GM12878 (cell line): Measurements from ENCODE around the gene SNAP47.

Experiments
- CREM ChIP-seq: IDR thresholded peaks from 2 replicates; pipeline ENCODE4 v1.6.1; 2014; ENCODE audit warnings: antibody characterized with exemption, low read depth
- HDGF ChIP-seq: fragments of 450-650 bp; IDR thresholded peaks from 2 replicates; pipeline ENCODE4 v1.6.1; 2016; ENCODE audit warnings: antibody characterized with exemption
- NR2C1 ChIP-seq: fragments of 450-650 bp; IDR thresholded peaks from 2 replicates; pipeline ENCODE4 v1.6.1; 2017; ENCODE audit warnings: antibody characterized with exemption, mild to moderate bottlenecking, moderate library complexity
- POU2F2 ChIP-seq: IDR thresholded peaks from 3 replicates; pipeline ENCODE4 v1.6.1; 2011; ENCODE audit warnings: low read depth, mild to moderate bottlenecking, low read length, borderline replicate concordance
- RFX5 ChIP-seq: IDR thresholded peaks from 2 replicates; pipeline ENCODE4 v1.6.1; 2011; ENCODE audit warnings: low read depth, low read length, improper control_type of control experiment
- SIN3A ChIP-seq: IDR thresholded peaks from 2 replicates; pipeline ENCODE4 v1.6.1; 2012; ENCODE audit warnings: low read depth, low read length, improper control_type of control experiment
- SP1 ChIP-seq: IDR thresholded peaks from one replicate; pipeline ENCODE4 v1.6.1; 2011; ENCODE audit warnings: low read depth, low read length
- SPI1 ChIP-seq: IDR thresholded peaks from 2 replicates; pipeline ENCODE4 v1.6.1; 2011; ENCODE audit warnings: low read depth, mild to moderate bottlenecking, low read length, moderate library complexity, borderline replicate concordance; ENCODE audit not compliant: insufficient read depth
- SRF ChIP-seq, 2 experiments: IDR thresholded peaks; 2 replicates each; pipeline ENCODE4 v1.6.1; 2011; ENCODE audit warnings: low read depth in 2 of 2, low read length in 2 of 2, mild to moderate bottlenecking in 1 of 2, moderate library complexity in 1 of 2
- ZBED1 ChIP-seq: IDR thresholded peaks from 2 replicates; pipeline ENCODE4 v1.6.1; 2016; ENCODE audit warnings: borderline replicate concordance
- TF ChIP-seq, protein P1 (sequence below), 3 experiments: IDR thresholded peaks in 2 of 3; conservative IDR thresholded peaks in 1 of 3; 2 replicates each; pipeline ENCODE4 v1.5.1; 2011; ENCODE audit warnings: low read depth in 3 of 3, low read length in 3 of 3, mild to moderate bottlenecking in 3 of 3, control low read depth in 2 of 3, moderate library complexity in 2 of 3, inconsistent platforms in 1 of 3, mixed read lengths in 1 of 3; ENCODE audit not compliant: control insufficient read depth in 2 of 3, insufficient read depth in 1 of 3; ENCODE audit errors: extremely low read depth in 1 of 3
- TF ChIP-seq, protein P2 (sequence below): IDR thresholded peaks from 2 replicates; pipeline ENCODE4 v1.6.1; 2011; ENCODE audit warnings: low read depth, low read length, improper control_type of control experiment, borderline replicate concordance
- TF ChIP-seq, protein P3 (sequence below): fragments of 450-650 bp; formaldehyde crosslinking; IDR thresholded peaks from 2 replicates; pipeline ENCODE4 v1.4.0; 2022; ENCODE audit warnings: mild to moderate bottlenecking, moderate library complexity
- TF ChIP-seq, protein P4 (sequence below): fragments of 450-650 bp; formaldehyde crosslinking; IDR thresholded peaks from 2 replicates; pipeline ENCODE4 v1.4.0; 2020; ENCODE audit warnings: mild to moderate bottlenecking, moderate library complexity

DNA sequence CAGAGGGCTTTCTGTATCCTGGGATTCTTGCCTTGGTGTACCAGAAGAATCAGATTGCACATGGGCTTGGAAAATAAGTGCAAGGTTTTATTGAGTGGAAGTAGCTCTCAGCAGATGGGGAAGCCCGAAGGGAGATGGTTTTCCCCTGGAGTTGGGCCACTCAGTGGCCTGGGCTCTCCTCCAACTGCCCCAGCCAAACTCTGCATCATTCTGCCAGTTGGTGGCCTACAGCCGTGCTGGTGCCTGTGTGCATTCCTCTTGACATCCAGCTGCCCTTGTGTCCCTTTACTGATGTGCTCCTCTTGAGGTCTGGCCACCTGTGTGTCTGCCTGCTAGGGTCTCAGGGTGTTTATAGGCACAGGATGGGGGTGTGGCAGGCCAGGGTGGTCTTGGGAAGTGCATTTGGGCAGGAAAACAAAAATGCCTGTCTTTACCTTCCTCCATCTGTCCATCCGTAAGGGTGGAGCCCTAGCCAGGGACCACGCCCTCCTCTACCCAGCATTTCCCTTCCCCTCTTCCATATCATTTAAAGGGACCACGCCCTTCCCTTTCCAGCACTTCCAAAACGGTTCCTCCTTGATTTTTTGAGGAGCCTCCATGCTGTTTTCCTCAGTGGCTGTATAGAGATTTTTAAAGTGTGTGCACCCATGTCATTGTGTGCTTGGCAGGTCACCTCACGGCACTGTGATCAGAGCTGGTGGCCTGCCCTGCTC lies 18.9 kb downstream of the SNAP47 start:
- TF ChIP-seq, protein P1, sequence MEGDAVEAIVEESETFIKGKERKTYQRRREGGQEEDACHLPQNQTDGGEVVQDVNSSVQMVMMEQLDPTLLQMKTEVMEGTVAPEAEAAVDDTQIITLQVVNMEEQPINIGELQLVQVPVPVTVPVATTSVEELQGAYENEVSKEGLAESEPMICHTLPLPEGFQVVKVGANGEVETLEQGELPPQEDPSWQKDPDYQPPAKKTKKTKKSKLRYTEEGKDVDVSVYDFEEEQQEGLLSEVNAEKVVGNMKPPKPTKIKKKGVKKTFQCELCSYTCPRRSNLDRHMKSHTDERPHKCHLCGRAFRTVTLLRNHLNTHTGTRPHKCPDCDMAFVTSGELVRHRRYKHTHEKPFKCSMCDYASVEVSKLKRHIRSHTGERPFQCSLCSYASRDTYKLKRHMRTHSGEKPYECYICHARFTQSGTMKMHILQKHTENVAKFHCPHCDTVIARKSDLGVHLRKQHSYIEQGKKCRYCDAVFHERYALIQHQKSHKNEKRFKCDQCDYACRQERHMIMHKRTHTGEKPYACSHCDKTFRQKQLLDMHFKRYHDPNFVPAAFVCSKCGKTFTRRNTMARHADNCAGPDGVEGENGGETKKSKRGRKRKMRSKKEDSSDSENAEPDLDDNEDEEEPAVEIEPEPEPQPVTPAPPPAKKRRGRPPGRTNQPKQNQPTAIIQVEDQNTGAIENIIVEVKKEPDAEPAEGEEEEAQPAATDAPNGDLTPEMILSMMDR (IDR thresholded peaks at IDR 0.05 in 2 of 3, conservative IDR thresholded peaks at IDR 0.05 in 1 of 3; ENCODE audit: control insufficient read depth in 2 of 3, extremely low read depth in 1 of 3, insufficient read depth in 1 of 3, low read depth in 3 of 3, low read length in 3 of 3): no peak
- TF ChIP-seq CREM: no peak
- TF ChIP-seq SRF (IDR thresholded peaks at IDR 0.05; ENCODE audit: low read depth in 2 of 2, low read length in 2 of 2): no peak
- TF ChIP-seq, protein P2, sequence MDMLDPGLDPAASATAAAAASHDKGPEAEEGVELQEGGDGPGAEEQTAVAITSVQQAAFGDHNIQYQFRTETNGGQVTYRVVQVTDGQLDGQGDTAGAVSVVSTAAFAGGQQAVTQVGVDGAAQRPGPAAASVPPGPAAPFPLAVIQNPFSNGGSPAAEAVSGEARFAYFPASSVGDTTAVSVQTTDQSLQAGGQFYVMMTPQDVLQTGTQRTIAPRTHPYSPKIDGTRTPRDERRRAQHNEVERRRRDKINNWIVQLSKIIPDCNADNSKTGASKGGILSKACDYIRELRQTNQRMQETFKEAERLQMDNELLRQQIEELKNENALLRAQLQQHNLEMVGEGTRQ: no peak
- no peak for TF ChIP-seq POU2F2
- TF ChIP-seq HDGF: no peak
- TF ChIP-seq, protein P3, sequence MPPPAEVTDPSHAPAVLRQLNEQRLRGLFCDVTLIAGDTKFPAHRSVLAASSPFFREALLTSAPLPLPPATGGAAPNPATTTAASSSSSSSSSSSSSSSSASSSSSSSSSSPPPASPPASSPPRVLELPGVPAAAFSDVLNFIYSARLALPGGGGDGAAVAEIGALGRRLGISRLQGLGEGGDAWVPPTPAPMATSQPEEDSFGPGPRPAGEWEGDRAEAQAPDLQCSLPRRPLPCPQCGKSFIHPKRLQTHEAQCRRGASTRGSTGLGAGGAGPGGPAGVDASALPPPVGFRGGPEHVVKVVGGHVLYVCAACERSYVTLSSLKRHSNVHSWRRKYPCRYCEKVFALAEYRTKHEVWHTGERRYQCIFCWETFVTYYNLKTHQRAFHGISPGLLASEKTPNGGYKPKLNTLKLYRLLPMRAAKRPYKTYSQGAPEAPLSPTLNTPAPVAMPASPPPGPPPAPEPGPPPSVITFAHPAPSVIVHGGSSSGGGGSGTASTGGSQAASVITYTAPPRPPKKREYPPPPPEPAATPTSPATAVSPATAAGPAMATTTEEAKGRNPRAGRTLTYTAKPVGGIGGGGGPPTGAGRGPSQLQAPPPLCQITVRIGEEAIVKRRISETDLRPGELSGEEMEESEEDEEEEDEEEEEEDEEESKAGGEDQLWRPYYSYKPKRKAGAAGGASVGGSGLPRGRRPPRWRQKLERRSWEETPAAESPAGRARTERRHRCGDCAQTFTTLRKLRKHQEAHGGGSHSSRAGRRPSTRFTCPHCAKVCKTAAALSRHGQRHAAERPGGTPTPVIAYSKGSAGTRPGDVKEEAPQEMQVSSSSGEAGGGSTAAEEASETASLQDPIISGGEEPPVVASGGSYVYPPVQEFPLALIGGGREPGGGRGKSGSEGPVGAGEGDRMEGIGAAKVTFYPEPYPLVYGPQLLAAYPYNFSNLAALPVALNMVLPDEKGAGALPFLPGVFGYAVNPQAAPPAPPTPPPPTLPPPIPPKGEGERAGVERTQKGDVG: no peak
- no peak for TF ChIP-seq ZBED1
- TF ChIP-seq RFX5: no peak
- TF ChIP-seq SIN3A: no peak
- no peak for TF ChIP-seq SPI1
- TF ChIP-seq NR2C1: no peak
- TF ChIP-seq SP1: no peak
- TF ChIP-seq, protein P4, sequence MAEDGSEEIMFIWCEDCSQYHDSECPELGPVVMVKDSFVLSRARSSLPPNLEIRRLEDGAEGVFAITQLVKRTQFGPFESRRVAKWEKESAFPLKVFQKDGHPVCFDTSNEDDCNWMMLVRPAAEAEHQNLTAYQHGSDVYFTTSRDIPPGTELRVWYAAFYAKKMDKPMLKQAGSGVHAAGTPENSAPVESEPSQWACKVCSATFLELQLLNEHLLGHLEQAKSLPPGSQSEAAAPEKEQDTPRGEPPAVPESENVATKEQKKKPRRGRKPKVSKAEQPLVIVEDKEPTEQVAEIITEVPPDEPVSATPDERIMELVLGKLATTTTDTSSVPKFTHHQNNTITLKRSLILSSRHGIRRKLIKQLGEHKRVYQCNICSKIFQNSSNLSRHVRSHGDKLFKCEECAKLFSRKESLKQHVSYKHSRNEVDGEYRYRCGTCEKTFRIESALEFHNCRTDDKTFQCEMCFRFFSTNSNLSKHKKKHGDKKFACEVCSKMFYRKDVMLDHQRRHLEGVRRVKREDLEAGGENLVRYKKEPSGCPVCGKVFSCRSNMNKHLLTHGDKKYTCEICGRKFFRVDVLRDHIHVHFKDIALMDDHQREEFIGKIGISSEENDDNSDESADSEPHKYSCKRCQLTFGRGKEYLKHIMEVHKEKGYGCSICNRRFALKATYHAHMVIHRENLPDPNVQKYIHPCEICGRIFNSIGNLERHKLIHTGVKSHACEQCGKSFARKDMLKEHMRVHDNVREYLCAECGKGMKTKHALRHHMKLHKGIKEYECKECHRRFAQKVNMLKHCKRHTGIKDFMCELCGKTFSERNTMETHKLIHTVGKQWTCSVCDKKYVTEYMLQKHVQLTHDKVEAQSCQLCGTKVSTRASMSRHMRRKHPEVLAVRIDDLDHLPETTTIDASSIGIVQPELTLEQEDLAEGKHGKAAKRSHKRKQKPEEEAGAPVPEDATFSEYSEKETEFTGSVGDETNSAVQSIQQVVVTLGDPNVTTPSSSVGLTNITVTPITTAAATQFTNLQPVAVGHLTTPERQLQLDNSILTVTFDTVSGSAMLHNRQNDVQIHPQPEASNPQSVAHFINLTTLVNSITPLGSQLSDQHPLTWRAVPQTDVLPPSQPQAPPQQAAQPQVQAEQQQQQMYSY (CRISPR knock-in tag): no peak
